GM12878 (cell line): ENCODE measurements around the gene TMPRSS9. TPM values are rescaled to one million over a fixed set of nuclear protein-coding genes. Genes with fewer than 3 reads are reported as not detected.
A peak's percentile ranks its signal among the peaks of the same experiment; 100 is the strongest.

Source experiments
- ATAC-seq: fragments of 200-7000 bp; cut with Tn5 transposase; 3 replicates; pipeline ENCODE4 v1.9.1; 2020; ENCODE audit warnings: mild to moderate bottlenecking, moderate library complexity
- BruUV-seq: library from RNA; stranded (reverse); fragments of 400-500 nt; replicated peaks from 2 replicates; lab custom pipeline; 2021; lab: Mats Ljungman, UMichigan
- CTCF ChIA-PET: fragments of 300-600 bp; sonication (Branson Sonifier 250); formaldehyde crosslinking; extraction: SDS; loops from one replicate; lab custom pipeline; 2021; ENCODE audit warnings: inconsistent platforms; lab: Yijun Ruan, JAX
- POLR2A ChIA-PET: fragments of 350-600 bp; formaldehyde crosslinking; extraction: SDS; loops from one replicate; lab custom pipeline; 2021; ENCODE audit warnings: inconsistent platforms; lab: Charles Lee
- RAD21 ChIA-PET: fragments of 300-600 bp; sonication (Branson Sonifier 250); formaldehyde crosslinking; loops from one replicate; lab custom pipeline; 2023; ENCODE audit warnings: antibody characterized with exemption; ENCODE audit not compliant: unreplicated experiment; lab: Charles Lee
- SMC1A ChIA-PET: fragments of 300-600 bp; sonication (Branson Sonifier 250); formaldehyde crosslinking; loops from one replicate; lab custom pipeline; 2023; ENCODE audit not compliant: unreplicated experiment, uncharacterized antibody; lab: Charles Lee
- DNase-seq: peaks from one replicate; pipeline ENCODE4 v3.0.0-alpha.2; 2011; ENCODE audit warnings: low read depth, low spot score
- FAIRE-seq: peaks from 3 replicates; lab custom pipeline; 2011; peaks lifted over from hg19 to GRCh38; lab: Jason Lieb, UNC
- H2AFZ ChIP-seq: 2 replicates; pipeline ENCODE4 v1.6.0; 2011; ENCODE audit warnings: low read depth, low read length, control low read depth; ENCODE audit not compliant: control insufficient read depth
- H3K27ac ChIP-seq: 2 replicates; pipeline ENCODE4 v1.5.1; 2011; ENCODE audit warnings: control low read depth; ENCODE audit not compliant: control insufficient read depth, insufficient read depth
- H3K27me3 ChIP-seq, 2 experiments: replicated peaks in 1 of 2; 2 replicates each; pipeline versions ENCODE4 v1.6.0 to v1.6.1; 2011; ENCODE audit warnings: low read length in 1 of 2; ENCODE audit not compliant: control insufficient read depth in 2 of 2, insufficient read depth in 2 of 2
- H3K36me3 ChIP-seq, 2 experiments: 2 replicates each; pipeline ENCODE4 v1.5.1; 2011; ENCODE audit warnings: low read length in 1 of 2; ENCODE audit not compliant: control insufficient read depth in 2 of 2, insufficient read depth in 2 of 2
- H3K4me1 ChIP-seq: 2 replicates; pipeline ENCODE4 v1.6.1; 2011; ENCODE audit warnings: mild to moderate bottlenecking, low read length, moderate library complexity, mixed read lengths; ENCODE audit not compliant: control insufficient read depth, insufficient read depth
- H3K4me2 ChIP-seq: 2 replicates; pipeline ENCODE4 v1.6.0; 2011; ENCODE audit warnings: control low read depth; ENCODE audit not compliant: control insufficient read depth, insufficient read depth
- H3K4me3 ChIP-seq: fragments of 200-600 bp; sonication (generic); 2 replicates; pipeline ENCODE4 v1.5.1; 2016
- H3K79me2 ChIP-seq: 2 replicates; pipeline ENCODE4 v1.6.0; 2011; ENCODE audit warnings: low read length; ENCODE audit not compliant: control insufficient read depth, insufficient read depth
- H3K9ac ChIP-seq: 2 replicates; pipeline ENCODE4 v1.8.0; 2011; ENCODE audit warnings: low read length, control low read depth, mixed read lengths; ENCODE audit not compliant: control insufficient read depth, insufficient read depth
- H3K9me3 ChIP-seq: replicated peaks from 3 replicates; pipeline ENCODE4 v1.5.1; 2011; ENCODE audit warnings: mild to moderate bottlenecking, low read length; ENCODE audit not compliant: control insufficient read depth, insufficient read depth
- H4K20me1 ChIP-seq: 2 replicates; pipeline ENCODE4 v1.6.0; 2011; ENCODE audit not compliant: control insufficient read depth, insufficient read depth
- BRCA1 ChIP-seq: IDR thresholded peaks from 2 replicates; pipeline ENCODE4 v1.6.1; 2011; ENCODE audit warnings: low read depth, low read length, improper control_type of control experiment
- CBX3 ChIP-seq: fragments of 200-600 bp; sonication (generic); IDR thresholded peaks from 2 replicates; pipeline ENCODE4 v1.6.1; 2016; ENCODE audit warnings: low read depth, borderline replicate concordance
- CBX5 ChIP-seq: sonication (generic); IDR thresholded peaks from 2 replicates; pipeline ENCODE4 v1.6.1; 2016; ENCODE audit warnings: low read depth, moderate library complexity, mild to moderate bottlenecking, inconsistent platforms
- DPF2 ChIP-seq: fragments of 450-650 bp; IDR thresholded peaks from 2 replicates; pipeline ENCODE4 v1.6.1; 2017; ENCODE audit warnings: mild to moderate bottlenecking
- FOXK2 ChIP-seq: fragments of 450-650 bp; IDR thresholded peaks from 2 replicates; pipeline ENCODE4 v1.6.1; 2017; ENCODE audit warnings: mild to moderate bottlenecking, moderate library complexity
- HDAC6 ChIP-seq: fragments of 200-600 bp; sonication (generic); IDR thresholded peaks from one replicate; pipeline ENCODE4 v1.8.0; 2017; ENCODE audit warnings: antibody characterized with exemption; ENCODE audit not compliant: unreplicated experiment
- IKZF1 ChIP-seq: fragments of 450-650 bp; conservative IDR thresholded peaks from 2 replicates; pipeline ENCODE4 v1.6.1; 2017; ENCODE audit warnings: antibody characterized with exemption, mild to moderate bottlenecking
- IKZF2 ChIP-seq, 2 experiments: fragments of 450-650 bp; IDR thresholded peaks; 2 replicates each; pipeline ENCODE4 v1.6.1; 2017; ENCODE audit warnings: mild to moderate bottlenecking in 2 of 2, moderate library complexity in 2 of 2
- JUND ChIP-seq: IDR thresholded peaks from 2 replicates; pipeline ENCODE4 v1.6.1; 2012; ENCODE audit warnings: low read depth, mild to moderate bottlenecking, low read length, improper control_type of control experiment, moderate library complexity
- KAT2A ChIP-seq: conservative IDR thresholded peaks from 2 replicates; pipeline ENCODE4 v1.6.1; 2011; ENCODE audit warnings: low read depth, low read length; ENCODE audit not compliant: control insufficient read depth
- LARP7 ChIP-seq: fragments of 450-650 bp; IDR thresholded peaks from 2 replicates; pipeline ENCODE4 v1.6.1; 2017; ENCODE audit warnings: mild to moderate bottlenecking
- MEF2A ChIP-seq: IDR thresholded peaks from 2 replicates; pipeline ENCODE4 v1.6.1; 2011; ENCODE audit warnings: low read depth, mild to moderate bottlenecking, low read length, moderate library complexity; ENCODE audit not compliant: insufficient read depth
- NR2F1 ChIP-seq: fragments of 450-650 bp; conservative IDR thresholded peaks from 2 replicates; pipeline ENCODE4 v1.6.1; 2017; ENCODE audit warnings: mild to moderate bottlenecking
- RFX5 ChIP-seq: IDR thresholded peaks from 2 replicates; pipeline ENCODE4 v1.6.1; 2011; ENCODE audit warnings: low read depth, low read length, improper control_type of control experiment
- SREBF2 ChIP-seq: IDR thresholded peaks from 2 replicates; pipeline ENCODE4 v1.6.1; 2012; ENCODE audit warnings: mild to moderate bottlenecking, low read length
- ZNF274 ChIP-seq: IDR thresholded peaks from one replicate; pipeline ENCODE4 v1.8.0; 2011; ENCODE audit not compliant: insufficient read length, insufficient read depth
- ZSCAN29 ChIP-seq: fragments of 450-650 bp; IDR thresholded peaks from 2 replicates; pipeline ENCODE4 v1.6.1; 2017; ENCODE audit warnings: mild to moderate bottlenecking, moderate library complexity
- WGBS: methylation state at CpG from one replicate; pipeline ENCODE4 v1.1.6; 2016; ENCODE audit warnings: low lambda C conversion rate; ENCODE audit not compliant: insufficient replicate concordance, insufficient coverage; ENCODE audit errors: missing lambda C conversion rate; 5-methylcytosine and 5-hydroxymethylcytosine counted together
- in situ Hi-C: fragments of 300-500 bp; cut with MboI; formaldehyde crosslinking; loops from 9 replicates; pipeline ENCODE4 v1.14.3; 2018; ENCODE audit warnings: mixed read lengths
- intact Hi-C: fragments of 100-400 bp; cut with micrococcal nuclease; formaldehyde crosslinking; loops from one replicate; pipeline ENCODE4 v1.14.2; 2022; ENCODE audit not compliant: unreplicated experiment
- polyA plus RNA-seq, 11 experiments: library from polyadenylated mRNA; depleted of rRNA in 4 of 11; unstranded in 6 of 11; stranded (reverse) in 5 of 11; fragments of >200 nt; fragmentation: Nextera tagmentation in 4 of 11; fragmentation: Illumina TruSeq in 1 of 11; extraction: Ambion mirVana in 4 of 11; extraction: Trizol in 1 of 11; gene quantifications; 1 replicate in 1 of 11; 2 replicates in 10 of 11; pipeline versions ENCODE4 v1.2.1 to v1.2.3, GENCODE V29; 2011 to 2016; ENCODE audit warnings: inconsistent platforms in 2 of 11, missing spikeins in 2 of 11, low read depth in 1 of 11
- total RNA-seq, 4 experiments: library from RNA; depleted of rRNA in 3 of 4; stranded (reverse); fragments of >200 nt in 3 of 4; fragmentation: Illumina TruSeq in 1 of 4; extraction: Trizol in 1 of 4; gene quantifications; 2 replicates each; pipeline versions ENCODE4 v1.2.1 to v1.2.3, GENCODE V29; 2013 to 2021

The TMPRSS9 gene
- total and polyA plus RNA-seq, 10 of the 15 experiments (the other 5 are each of a cell fraction or from before 2014, with no cell fraction given) = 0.24 TPM; not detected in 9

GRCh38 chr19:2312820-2313501 is 47.1 kb upstream of the TMPRSS9 start:
- in situ Hi-C loops = no loop called here
- no peak overlapping the region for H2AFZ ChIP-seq
- CTCF ChIA-PET = interaction anchor here (0.7 kb wide), 1 partner anchor 24 kb away, joined by 3 read pairs; no protein-coding TSS in a partner anchor

GRCh38 chr19:2315121-2315817 is 44.8 kb upstream of the TMPRSS9 start:
- no peak for ATAC-seq
- Histone ChIP-seq H3K4me1 (peaks cover 3% of the 10 kb centered on the region; the same call in 1 of the 2 replicates), H3K9ac (no peak overlapping the region), H3K9me3 (peaks cover 6% of the 10 kb centered on the region; the same call in 1 of the 3 replicates), H4K20me1 (no peaks in the 10 kb centered on the region)
- SMC1A ChIA-PET = interaction anchor here (0.9 to 2.2 kb wide), 5 partner anchors 44 to 160 kb away, joined by 3 to 14 read pairs (median 4); no protein-coding TSS in a partner anchor
- TF ChIP-seq BRCA1 (no peak), JUND (no peak), NR2F1 (no peak), IKZF1 (no peak), HDAC6 (no peak), KAT2A (no peak), ZNF274 (no peak), SREBF2 (no peak), RFX5 (no peak), MEF2A (no peak), ZSCAN29 (no peak), LARP7 (no peak), DPF2 (no peak), CBX3 (no peak), IKZF2 (IDR thresholded peaks at IDR 0.05) (no peak), FOXK2 (no peak)
- TF ChIP-seq, all 136 proteins: peak for 0
- in situ Hi-C loops (loop anchor here (5.0 kb wide), 1 partner anchor 83 kb away; no protein-coding TSS in a partner anchor), intact Hi-C loops (no loop called here)
- H3K4me3 ChIP-seq = no peak overlapping the region
- WGBS = 77% methylated on average over 7 of the region's 7 CpGs
- RAD21 ChIA-PET = interaction anchor here (1.9 kb wide), 1 partner anchor 160 kb away, joined by 5 read pairs; no protein-coding TSS in a partner anchor
- CTCF ChIA-PET = interaction anchor here (0.6 to 2.8 kb wide), 11 partner anchors 13 to 478 kb away, joined by 3 to 11 read pairs (median 5); partner anchors contain the start of genes LSM7 and SPPL2B
- no TSS peak for BruUV-seq
- no peaks in the 10 kb centered on the region; a peak in 1 of 4 replicates for H3K27me3 ChIP-seq
- FAIRE-seq (no peak), DNase-seq (no peak)
- POLR2A ChIA-PET = interaction anchor here (0.5 to 1.4 kb wide), 4 partner anchors 13 to 159 kb away, joined by 3 to 4 read pairs (median 3); partner anchors contain the start of gene LSM7
- H2AFZ ChIP-seq = no peak overlapping the region
- peak overlapping the region; percentile 5; the same call in 1 of the 2 replicates for H3K4me2 ChIP-seq
- no peaks in the 10 kb centered on the region for H3K79me2 ChIP-seq
- H3K36me3 ChIP-seq = no peaks in the 10 kb centered on the region
- H3K27ac ChIP-seq = no peak overlapping the region

More at GRCh38 chr19:2312820-2313501, 47.1 kb upstream of the TMPRSS9 start:
- no peak for DNase-seq
- intact Hi-C loops = loop anchor here (2.0 kb wide), 1 partner anchor 156 kb away; no protein-coding TSS in a partner anchor
- WGBS = 44% methylated on average over 21 of the region's 28 CpGs
- no peak for FAIRE-seq
- Histone ChIP-seq H3K9ac (no peak overlapping the region), H3K27me3 (no peaks in the 10 kb centered on the region; a peak in 2 of 4 replicates), H4K20me1 (no peaks in the 10 kb centered on the region), H3K9me3 (peaks cover 6% of the 10 kb centered on the region; the same call in 1 of the 3 replicates), H3K4me1 (no peaks in the 10 kb centered on the region), H3K27ac (no peak overlapping the region), H3K4me2 (no peak overlapping the region), H3K4me3 (no peak overlapping the region), H3K79me2 (no peaks in the 10 kb centered on the region), H3K36me3 (no peaks in the 10 kb centered on the region)
- ChIA-PET SMC1A (interaction anchor here (0.6 kb wide), 1 partner anchor 15 kb away, joined by 3 read pairs; no protein-coding TSS in a partner anchor), POLR2A (no interaction called here), RAD21 (interaction anchor here (0.6 kb wide), 1 partner anchor 158 kb away, joined by 3 read pairs; no protein-coding TSS in a partner anchor)
- ATAC-seq = no peak
- BruUV-seq = no TSS peak
- TF ChIP-seq CBX5 = no peak
